Measurements from ENCODE around the gene CAMTA1. TPM values are rescaled to one million over a fixed set of nuclear protein-coding genes. Genes with fewer than 3 reads are reported as not detected.

Gene CAMTA1
- total RNA-seq, 6 donors from 2014 or later: 38.8 to 74.0 (median 46.1) TPM

GRCh38 chr1:7220007-7220406, 434.8 kb downstream of the CAMTA1 start:
- 93 to 94% methylated on average over 6 to 10 of the region's 10 CpGs for WGBS, 2 donors
- Histone ChIP-seq H3K36me3 (no peaks in the 10 kb centered on the region), H3K27me3 (no peaks in the 10 kb centered on the region), H3K4me1 (no peaks in the 10 kb centered on the region), H3K27ac (no peak overlapping the region), H3K4me3 (no peak overlapping the region), H3K9me3 (no peaks in the 10 kb centered on the region)
- no peak for ATAC-seq (ENCODE audit: low FRiP score in 2 of 2)
- no peak for TF ChIP-seq POLR2A (IDR thresholded peaks at IDR 0.05)
- TF ChIP-seq EP300 (IDR thresholded peaks at IDR 0.05): no peak
- TF ChIP-seq CTCF (IDR thresholded peaks at IDR 0.05): no peak
- TF ChIP-seq POLR2AphosphoS5 (IDR thresholded peaks at IDR 0.05): no peak
- no peak for DNase-seq

- Histone ChIP-seq H3K27me3 (no peaks in the 10 kb centered on the region), H3K4me1 (no peaks in the 10 kb centered on the region), H3K9me3 (no peaks in the 10 kb centered on the region), H3K36me3 (no peaks in the 10 kb centered on the region), H3K27ac (no peak overlapping the region), H3K4me3 (no peak overlapping the region)
- 75 to 91% methylated on average over 11 to 13 of the region's 13 CpGs for WGBS, 2 donors
- DNase-seq: peak in 1 of 2 donors; percentile 50
- no peak for ATAC-seq (ENCODE audit: low FRiP score in 2 of 2)
- TF ChIP-seq CTCF (IDR thresholded peaks at IDR 0.05): no peak
- TF ChIP-seq EP300 (IDR thresholded peaks at IDR 0.05): no peak
- TF ChIP-seq POLR2AphosphoS5 (IDR thresholded peaks at IDR 0.05): no peak
- no peak for TF ChIP-seq POLR2A (IDR thresholded peaks at IDR 0.05)
Measured at GRCh38 chr1:7220712-7221252, 435.5 kb downstream of the CAMTA1 start.

GRCh38 chr1:7221826-7222694, 436.8 kb downstream of the CAMTA1 start:
- DNase-seq (no peak), ATAC-seq (ENCODE audit: low FRiP score in 2 of 2) (no peak)
- Histone ChIP-seq H3K4me3 (no peak overlapping the region), H3K27me3 (no peaks in the 10 kb centered on the region), H3K4me1 (no peaks in the 10 kb centered on the region), H3K9me3 (no peaks in the 10 kb centered on the region), H3K27ac (no peak overlapping the region), H3K36me3 (no peaks in the 10 kb centered on the region)
- no peak for TF ChIP-seq POLR2AphosphoS5 (IDR thresholded peaks at IDR 0.05)
- TF ChIP-seq POLR2A (IDR thresholded peaks at IDR 0.05): no peak
- no peak for TF ChIP-seq EP300 (IDR thresholded peaks at IDR 0.05)
- no peak for TF ChIP-seq CTCF (IDR thresholded peaks at IDR 0.05)
- 72 to 89% methylated on average over 9 to 15 of the region's 15 CpGs for WGBS, 2 donors

- peak in 1 of 2 donors; percentile 42 for DNase-seq
- no peak overlapping the region for H3K27ac ChIP-seq
- WGBS, 2 donors: 88 to 95% methylated on average over 3 to 7 of the region's 7 CpGs
- H3K4me1 ChIP-seq: no peaks in the 10 kb centered on the region
- no peak overlapping the region for H3K4me3 ChIP-seq
- H3K27me3 ChIP-seq: no peaks in the 10 kb centered on the region
- no peak for TF ChIP-seq CTCF (IDR thresholded peaks at IDR 0.05)
- no peak for TF ChIP-seq EP300 (IDR thresholded peaks at IDR 0.05)
- no peak for TF ChIP-seq POLR2A (IDR thresholded peaks at IDR 0.05)
- TF ChIP-seq POLR2AphosphoS5 (IDR thresholded peaks at IDR 0.05): no peak
- ATAC-seq (ENCODE audit: low FRiP score in 2 of 2): no peak
- no peaks in the 10 kb centered on the region for H3K36me3 ChIP-seq
- H3K9me3 ChIP-seq: no peaks in the 10 kb centered on the region
Measured at GRCh38 chr1:7222695-7223015, 437.4 kb downstream of the CAMTA1 start.

All from upper lobe of left lung (tissue), 6 donors.